NCI-H748 (cell line): ENCODE measurements around the gene CHID1.

Source experiments
- DNase-seq: peaks from one replicate; lab custom pipeline; 2025; ENCODE audit not compliant: unreplicated experiment; lab: John Stamatoyannopoulos, UW

Gene CHID1

GRCh38 chr11:837990-838307, 72.7 kb downstream of the CHID1 start:
- no peak for DNase-seq

- DNase-seq = no peak
These were observed 73.2 kb downstream of the CHID1 start for GRCh38 chr11:837189-837989.

- DNase-seq = no peak
These were observed 73.9 kb downstream of the CHID1 start for GRCh38 chr11:836700-837099.

DNA sequence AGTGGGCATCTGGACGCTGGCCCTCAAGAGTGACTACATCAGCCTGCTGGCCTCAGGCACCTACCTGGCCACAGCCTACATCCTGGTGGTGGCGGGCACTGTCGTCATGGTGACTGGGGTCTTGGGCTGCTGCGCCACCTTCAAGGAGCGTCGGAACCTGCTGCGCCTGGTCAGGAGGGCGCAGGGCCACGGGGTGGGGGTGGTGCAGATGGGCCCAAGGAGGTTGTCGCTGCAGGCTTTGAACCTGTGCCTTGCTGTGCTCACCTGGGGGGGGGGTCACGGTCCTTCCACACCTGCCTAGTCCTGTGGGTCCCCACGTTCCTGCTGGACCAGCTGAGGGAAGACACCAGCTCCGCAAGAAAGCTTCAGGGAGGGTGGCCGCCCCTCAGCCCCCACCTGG, 74.3 kb downstream of the CHID1 start:
- no peak for DNase-seq

GRCh38 chr11:834371-835316, 76.0 kb downstream of the CHID1 start:
- peak; percentile 36 for DNase-seq

DNA sequence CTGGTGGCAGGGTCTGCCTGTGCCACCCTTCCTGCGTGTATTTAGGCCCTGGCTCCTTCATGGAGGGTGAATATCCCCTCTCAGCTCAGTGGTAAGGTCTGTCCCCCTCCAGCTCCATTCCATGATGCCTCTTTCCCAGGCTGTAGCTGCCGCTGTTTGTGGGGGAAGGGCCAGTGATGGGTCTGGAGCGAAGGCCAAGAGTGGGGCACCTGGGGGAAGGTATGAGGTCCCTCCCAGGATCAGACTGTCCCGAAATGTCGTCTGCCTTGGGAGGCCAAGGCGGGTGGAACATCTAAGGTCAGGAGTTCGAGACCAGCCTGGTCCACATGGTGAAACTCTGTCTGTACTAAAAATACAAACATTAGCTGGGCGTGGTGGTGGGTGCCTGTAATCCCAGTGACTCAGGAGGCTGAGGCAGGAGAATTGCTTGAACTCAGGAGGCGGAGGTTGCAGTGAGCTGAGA, 76.7 kb downstream of the CHID1 start:
- DNase-seq = no peak

- DNase-seq = peak; percentile 63
These were observed 77.4 kb downstream of the CHID1 start for GRCh38 chr11:833114-833791.

DNA sequence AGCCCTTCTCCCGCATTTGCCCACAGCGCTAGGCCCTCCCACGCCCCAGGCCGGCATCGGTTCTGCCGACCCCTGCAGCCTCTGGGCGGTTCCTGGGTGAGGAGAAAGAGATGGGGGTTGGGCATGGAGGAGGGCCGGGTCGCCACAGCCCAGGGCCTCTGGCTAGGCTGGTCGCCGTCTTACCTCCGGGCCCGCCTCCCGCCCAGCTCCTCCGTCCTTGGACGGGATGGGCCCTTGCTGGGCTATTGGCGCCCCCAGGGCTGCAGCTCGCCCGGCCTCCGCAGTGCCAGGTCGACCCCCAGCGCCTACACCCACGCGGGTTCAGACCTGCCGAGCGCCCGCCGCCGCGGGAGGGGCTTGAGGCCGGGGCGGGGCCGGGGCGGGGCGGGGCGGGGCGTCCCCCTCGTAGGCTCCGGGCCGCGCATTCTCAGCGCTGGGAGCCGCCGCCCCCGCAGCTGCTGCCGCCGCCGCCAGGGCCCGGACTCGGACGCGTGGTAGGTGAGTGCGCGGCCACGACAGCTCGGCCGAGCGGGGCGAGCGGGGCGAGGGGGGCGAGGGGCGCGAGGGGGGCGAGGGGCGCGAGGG, 78.0 kb downstream of the CHID1 start, which contains the start of gene CD151:
Gene CD151, plus strand, starts transcription at position 424 of the 585 bp plus-strand sequence. CDS start 3,118 bp downstream, outside the sequence.
- DNase-seq = peak; percentile 63

DNA sequence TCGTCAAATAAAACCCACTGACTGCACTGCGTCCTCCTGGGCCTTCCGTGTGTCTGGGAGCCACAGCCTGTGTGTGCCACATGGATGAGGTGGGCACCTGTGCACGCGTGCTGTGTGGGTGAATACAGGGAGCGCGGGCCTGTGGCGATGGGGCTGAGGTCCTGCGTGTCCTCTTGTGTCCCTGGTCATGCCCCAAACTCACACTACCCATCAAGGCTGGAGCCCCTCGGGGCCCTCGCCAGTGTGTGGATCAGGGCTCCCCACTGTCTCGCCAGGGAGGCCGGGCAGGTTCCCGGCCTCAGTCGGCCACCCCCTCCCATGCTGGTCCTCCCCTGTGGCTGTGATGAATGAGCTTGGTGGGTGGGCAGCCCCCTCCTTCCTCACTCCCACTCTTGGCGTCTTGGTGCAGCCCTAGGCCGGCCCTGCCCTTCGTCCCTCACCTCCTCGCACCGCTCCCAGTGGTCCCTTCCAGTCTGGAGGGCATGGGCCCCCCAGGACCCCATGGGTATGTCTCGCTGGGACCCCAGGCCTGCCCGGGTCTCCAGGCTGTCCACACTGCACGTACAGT, 78.6 kb downstream of the CHID1 start:
- DNase-seq = no peak

DNA sequence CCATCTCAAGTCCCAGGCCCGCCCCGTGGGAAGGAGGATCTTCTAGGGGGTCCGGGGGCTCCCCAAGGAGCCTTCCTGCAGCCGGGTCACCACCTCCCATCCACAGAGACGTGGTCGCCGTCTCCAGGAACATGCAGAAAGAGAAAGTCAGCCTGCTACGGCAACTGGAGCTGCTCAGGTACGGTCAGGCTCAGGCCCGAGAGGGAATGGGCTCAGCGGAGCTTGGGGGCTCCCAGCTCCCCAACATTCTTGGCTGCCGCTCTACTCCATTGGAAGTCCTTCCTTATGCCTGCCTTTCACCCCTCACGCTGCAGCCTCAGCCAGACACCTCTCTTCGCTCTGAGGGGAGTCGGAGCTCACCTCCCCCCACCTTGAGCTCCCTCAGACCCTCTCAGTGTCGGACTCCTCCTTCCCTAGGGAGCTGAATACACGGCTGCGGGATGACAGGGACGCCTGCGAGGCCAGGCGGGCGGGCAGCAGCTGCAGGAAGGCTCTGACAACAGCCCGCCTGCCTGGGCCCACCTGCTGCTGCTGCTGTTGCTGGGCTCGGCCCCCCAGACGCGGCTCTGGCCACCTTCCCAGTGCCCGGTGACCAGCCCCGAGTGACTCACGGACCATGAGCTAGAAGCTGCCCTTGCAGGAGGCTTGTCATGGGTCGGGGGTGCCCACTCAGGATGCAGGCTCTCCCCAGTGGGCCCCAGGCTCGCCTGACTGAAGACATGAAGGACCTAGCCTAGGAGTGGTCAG, 79.3 kb downstream of the CHID1 start:
- peak; percentile 19 for DNase-seq

DNA sequence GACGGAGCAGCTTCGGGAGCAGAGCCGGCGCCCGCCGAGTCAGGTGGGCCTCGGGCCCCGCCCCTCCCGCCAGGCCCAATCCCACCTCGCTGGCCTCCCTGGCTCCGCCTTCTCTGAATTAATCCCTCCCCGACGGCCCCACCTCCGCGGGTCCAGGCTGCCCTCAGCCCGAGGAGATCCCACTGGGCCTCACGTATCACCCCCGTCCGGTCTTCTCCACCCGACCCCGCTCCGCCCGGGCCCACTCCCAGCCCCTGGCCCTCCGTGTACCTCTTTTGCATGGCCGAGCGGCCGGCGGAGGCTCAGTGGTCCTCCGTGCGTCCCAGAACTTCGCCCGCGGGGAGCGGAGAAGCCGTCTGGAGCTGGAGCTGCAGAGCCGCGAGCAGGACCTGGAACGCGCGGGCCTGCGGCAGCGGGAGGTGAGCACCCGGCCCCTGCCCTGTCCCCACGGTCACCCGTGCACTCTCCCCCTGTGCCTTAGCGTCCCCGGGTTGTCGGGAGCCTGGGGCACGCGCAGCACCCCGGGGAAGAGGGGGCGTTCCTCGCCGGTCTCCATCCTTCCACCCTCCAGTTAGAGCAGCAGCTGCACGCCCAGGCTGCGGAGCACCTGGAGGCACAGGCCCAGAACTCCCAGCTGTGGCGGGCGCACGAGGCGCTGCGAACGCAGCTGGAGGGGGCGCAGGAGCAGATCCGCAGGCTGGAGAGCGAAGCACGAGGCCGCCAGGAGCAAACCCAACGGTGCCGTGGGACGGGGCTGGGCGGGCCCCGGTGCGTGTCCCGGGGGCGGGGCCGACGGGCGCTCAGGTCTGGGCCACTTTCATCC, 80.1 kb downstream of the CHID1 start:
- DNase-seq = peak; percentile 89

GRCh38 chr11:829847-830294, 80.7 kb downstream of the CHID1 start:
- DNase-seq = peak; percentile 73

DNA sequence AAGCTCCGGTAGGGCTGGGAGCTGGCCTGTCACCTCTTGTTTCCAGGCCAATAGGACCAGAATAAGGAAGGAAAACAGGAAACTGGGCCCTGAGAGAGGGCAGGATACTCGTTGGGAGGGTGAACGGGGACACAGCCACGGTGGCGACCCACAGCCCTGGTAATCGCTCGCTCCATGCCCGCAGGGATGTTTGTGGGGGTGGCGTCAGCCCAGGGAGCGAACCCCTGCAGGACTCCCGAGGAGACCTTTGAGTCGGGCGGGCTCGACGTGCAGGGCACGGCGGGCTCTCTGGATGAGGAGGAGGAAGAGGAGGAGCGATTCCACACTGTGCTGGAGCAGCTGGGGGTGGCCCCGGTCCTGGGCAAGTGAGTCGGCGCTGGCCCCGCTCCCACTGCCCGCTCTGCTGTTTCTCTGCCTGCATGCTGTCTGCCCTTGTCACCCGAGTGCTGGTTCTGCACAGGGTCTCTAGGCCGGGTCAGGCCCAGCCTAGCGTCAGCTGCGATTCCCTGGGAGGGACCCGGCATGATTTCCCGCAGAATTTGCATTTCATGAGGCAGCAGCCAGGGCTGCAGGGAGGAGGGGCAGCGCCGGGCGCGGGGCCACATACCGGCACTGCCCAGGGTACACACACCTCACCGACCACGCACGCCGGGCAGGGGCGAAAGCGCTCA, 81.3 kb downstream of the CHID1 start:
- no peak for DNase-seq

GRCh38 chr11:828506-829175, 82.0 kb downstream of the CHID1 start:
- DNase-seq = no peak

DNA sequence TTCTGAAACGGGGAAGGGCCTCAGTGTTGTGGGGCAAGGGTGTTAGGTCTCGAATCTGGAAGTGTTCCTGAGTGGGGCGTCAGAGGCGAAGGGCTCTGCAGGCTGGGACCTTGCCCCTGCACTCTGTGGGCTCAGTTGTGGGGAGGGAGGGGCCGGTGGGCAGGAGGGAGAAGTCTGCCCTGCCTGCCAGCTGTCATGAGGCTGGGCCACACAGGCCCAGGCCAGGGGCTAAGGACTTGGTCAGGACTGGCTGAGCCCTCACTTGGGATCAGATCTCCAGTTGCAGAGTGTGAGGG, 82.8 kb downstream of the CHID1 start, which contains the start of gene CRACR2B:
Gene CRACR2B, plus strand, starts transcription at position 23 of the 296 bp plus-strand sequence. CDS start 689 bp downstream, outside the sequence.
- DNase-seq = no peak

- DNase-seq = peak; percentile 33
These were observed 83.3 kb downstream of the CHID1 start for GRCh38 chr11:827146-827896.

DNA sequence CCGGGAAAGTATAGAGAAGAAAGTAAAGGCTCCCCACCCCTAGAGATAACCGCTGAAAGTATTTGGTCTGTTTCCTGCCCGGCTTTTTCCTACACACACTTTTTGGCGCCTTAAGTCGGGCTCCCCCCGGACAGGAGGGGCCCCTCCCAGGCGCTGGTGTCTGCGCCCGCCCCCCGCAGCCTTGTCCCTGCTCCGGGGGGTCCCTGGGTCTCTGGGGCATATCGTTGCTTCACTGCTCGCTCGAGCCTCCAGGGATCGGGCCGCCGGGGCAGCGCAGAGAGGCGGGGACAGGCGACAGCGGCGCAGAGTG, 83.8 kb downstream of the CHID1 start:
- DNase-seq = no peak
